SK-N-SH treated with all-trans-retinoic acid at 6 μM for 48 hours (cell line): ENCODE results near the gene CD300A.

Experiments
- ARNTL ChIP-seq: fragments of 450-650 bp; formaldehyde crosslinking; IDR thresholded peaks from 2 replicates; pipeline ENCODE4 v1.5.0; 2020; ENCODE audit warnings: low read depth, mild to moderate bottlenecking, moderate library complexity, borderline replicate concordance
- CSDC2 ChIP-seq: fragments of 250-450 bp; sonication (Bioruptor Pico); IDR thresholded peaks from 2 replicates; pipeline ENCODE4 v1.5.0; 2020; ENCODE audit warnings: mild to moderate bottlenecking, moderate library complexity
- GLIS3 ChIP-seq: fragments of 250-450 bp; sonication (Bioruptor Pico); IDR thresholded peaks from 2 replicates; pipeline ENCODE4 v1.5.0; 2020; ENCODE audit warnings: mild to moderate bottlenecking, moderate library complexity
- OSR1 ChIP-seq: fragments of 250-450 bp; sonication (Bioruptor Pico); IDR thresholded peaks from 2 replicates; pipeline ENCODE4 v1.8.0; 2022; ENCODE audit warnings: moderate library complexity, mild to moderate bottlenecking, inconsistent platforms
- TCF4 ChIP-seq: fragments of 250-450 bp; sonication (Bioruptor Pico); IDR thresholded peaks from 2 replicates; pipeline ENCODE4 v1.8.0; 2021; ENCODE audit warnings: mild to moderate bottlenecking, moderate library complexity, borderline replicate concordance
- TOX ChIP-seq: fragments of 250-450 bp; sonication (Bioruptor Pico); IDR thresholded peaks from 2 replicates; pipeline ENCODE4 v1.8.0; 2021; ENCODE audit warnings: mild to moderate bottlenecking, moderate library complexity, borderline replicate concordance
- ZC3H10 ChIP-seq: fragments of 250-450 bp; sonication (Bioruptor Pico); IDR thresholded peaks from 2 replicates; pipeline ENCODE4 v1.5.1; 2021; ENCODE audit warnings: mild to moderate bottlenecking, moderate library complexity
- ZNF565 ChIP-seq: fragments of 450-650 bp; formaldehyde crosslinking; conservative IDR thresholded peaks from 2 replicates; pipeline ENCODE4 v1.5.0; 2020; ENCODE audit warnings: low read depth, mild to moderate bottlenecking, moderate library complexity
- TF ChIP-seq, protein P1 (sequence below): fragments of 250-450 bp; sonication (Bioruptor Pico); IDR thresholded peaks from 2 replicates; pipeline ENCODE4 v1.8.0; 2020; ENCODE audit warnings: mild to moderate bottlenecking, moderate library complexity, borderline replicate concordance
- TF ChIP-seq, protein P2 (sequence below): fragments of 250-450 bp; sonication (Bioruptor Pico); IDR thresholded peaks from 2 replicates; pipeline ENCODE4 v1.5.0; 2020; ENCODE audit warnings: mild to moderate bottlenecking, moderate library complexity
- TF ChIP-seq, protein P3 (sequence below): fragments of 250-450 bp; sonication (Bioruptor Pico); IDR thresholded peaks from 2 replicates; pipeline ENCODE4 v1.5.1; 2020; ENCODE audit warnings: low read depth, mild to moderate bottlenecking, moderate library complexity

DNA sequence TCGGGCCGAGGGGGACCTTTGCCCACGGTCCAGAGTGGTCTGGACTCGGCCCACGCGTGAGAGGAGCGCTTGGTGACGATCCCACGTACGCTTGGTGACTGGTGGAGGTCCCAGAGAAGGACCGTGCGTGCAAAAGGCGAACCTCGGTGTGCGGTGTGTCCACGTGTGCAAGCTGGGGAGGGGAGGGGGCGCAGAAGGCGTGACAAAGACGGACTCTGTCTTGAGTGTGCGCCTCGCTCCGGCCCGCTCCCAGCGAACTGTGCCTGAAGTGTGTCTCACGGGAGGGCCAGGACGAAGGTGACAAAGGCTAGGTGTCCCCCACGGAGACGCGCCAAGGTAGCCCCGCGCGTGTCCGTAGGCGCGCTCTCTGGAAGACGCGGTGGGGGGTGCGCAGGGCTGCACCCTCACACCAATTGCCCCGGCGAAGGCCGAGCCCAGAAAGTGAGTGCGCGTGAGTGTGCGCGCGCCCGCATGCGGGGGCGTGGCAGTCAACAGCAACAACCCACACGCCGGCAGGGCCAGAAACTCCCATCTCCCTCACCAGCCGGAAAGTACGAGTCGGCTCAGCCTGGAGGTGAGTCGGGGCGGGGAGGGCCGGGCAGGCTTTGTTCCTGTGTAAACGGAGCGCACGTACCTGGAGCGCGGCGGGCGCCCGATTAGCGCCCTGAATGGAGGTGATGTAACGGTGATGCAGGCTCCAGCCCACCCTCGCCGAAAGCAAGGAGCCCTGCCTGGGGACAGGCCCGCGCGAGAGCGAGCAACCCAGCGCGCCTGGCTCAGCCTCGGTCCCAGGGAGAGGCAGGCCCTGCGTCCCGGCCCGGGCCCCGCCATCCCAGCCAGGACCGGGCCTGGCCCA lies 34.6 kb upstream of the CD300A start, which contains the start of gene GPRC5C:
- TF ChIP-seq TOX (CRISPR knock-in tag): no peak
- TF ChIP-seq, protein P1, sequence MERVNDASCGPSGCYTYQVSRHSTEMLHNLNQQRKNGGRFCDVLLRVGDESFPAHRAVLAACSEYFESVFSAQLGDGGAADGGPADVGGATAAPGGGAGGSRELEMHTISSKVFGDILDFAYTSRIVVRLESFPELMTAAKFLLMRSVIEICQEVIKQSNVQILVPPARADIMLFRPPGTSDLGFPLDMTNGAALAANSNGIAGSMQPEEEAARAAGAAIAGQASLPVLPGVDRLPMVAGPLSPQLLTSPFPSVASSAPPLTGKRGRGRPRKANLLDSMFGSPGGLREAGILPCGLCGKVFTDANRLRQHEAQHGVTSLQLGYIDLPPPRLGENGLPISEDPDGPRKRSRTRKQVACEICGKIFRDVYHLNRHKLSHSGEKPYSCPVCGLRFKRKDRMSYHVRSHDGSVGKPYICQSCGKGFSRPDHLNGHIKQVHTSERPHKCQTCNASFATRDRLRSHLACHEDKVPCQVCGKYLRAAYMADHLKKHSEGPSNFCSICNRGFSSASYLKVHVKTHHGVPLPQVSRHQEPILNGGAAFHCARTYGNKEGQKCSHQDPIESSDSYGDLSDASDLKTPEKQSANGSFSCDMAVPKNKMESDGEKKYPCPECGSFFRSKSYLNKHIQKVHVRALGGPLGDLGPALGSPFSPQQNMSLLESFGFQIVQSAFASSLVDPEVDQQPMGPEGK (CRISPR knock-in tag): no peak
- TF ChIP-seq OSR1 (CRISPR knock-in tag): no peak
- no peak for TF ChIP-seq ZC3H10 (CRISPR knock-in tag)
- no peak for TF ChIP-seq CSDC2 (CRISPR knock-in tag)
- TF ChIP-seq, protein P2, sequence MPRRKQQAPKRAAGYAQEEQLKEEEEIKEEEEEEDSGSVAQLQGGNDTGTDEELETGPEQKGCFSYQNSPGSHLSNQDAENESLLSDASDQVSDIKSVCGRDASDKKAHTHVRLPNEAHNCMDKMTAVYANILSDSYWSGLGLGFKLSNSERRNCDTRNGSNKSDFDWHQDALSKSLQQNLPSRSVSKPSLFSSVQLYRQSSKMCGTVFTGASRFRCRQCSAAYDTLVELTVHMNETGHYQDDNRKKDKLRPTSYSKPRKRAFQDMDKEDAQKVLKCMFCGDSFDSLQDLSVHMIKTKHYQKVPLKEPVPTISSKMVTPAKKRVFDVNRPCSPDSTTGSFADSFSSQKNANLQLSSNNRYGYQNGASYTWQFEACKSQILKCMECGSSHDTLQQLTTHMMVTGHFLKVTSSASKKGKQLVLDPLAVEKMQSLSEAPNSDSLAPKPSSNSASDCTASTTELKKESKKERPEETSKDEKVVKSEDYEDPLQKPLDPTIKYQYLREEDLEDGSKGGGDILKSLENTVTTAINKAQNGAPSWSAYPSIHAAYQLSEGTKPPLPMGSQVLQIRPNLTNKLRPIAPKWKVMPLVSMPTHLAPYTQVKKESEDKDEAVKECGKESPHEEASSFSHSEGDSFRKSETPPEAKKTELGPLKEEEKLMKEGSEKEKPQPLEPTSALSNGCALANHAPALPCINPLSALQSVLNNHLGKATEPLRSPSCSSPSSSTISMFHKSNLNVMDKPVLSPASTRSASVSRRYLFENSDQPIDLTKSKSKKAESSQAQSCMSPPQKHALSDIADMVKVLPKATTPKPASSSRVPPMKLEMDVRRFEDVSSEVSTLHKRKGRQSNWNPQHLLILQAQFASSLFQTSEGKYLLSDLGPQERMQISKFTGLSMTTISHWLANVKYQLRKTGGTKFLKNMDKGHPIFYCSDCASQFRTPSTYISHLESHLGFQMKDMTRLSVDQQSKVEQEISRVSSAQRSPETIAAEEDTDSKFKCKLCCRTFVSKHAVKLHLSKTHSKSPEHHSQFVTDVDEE (CRISPR knock-in tag): no peak
- no peak for TF ChIP-seq ARNTL (CRISPR knock-in tag)
- no peak for TF ChIP-seq GLIS3 (CRISPR knock-in tag)
- TF ChIP-seq TCF4: no peak
- TF ChIP-seq, protein P3, sequence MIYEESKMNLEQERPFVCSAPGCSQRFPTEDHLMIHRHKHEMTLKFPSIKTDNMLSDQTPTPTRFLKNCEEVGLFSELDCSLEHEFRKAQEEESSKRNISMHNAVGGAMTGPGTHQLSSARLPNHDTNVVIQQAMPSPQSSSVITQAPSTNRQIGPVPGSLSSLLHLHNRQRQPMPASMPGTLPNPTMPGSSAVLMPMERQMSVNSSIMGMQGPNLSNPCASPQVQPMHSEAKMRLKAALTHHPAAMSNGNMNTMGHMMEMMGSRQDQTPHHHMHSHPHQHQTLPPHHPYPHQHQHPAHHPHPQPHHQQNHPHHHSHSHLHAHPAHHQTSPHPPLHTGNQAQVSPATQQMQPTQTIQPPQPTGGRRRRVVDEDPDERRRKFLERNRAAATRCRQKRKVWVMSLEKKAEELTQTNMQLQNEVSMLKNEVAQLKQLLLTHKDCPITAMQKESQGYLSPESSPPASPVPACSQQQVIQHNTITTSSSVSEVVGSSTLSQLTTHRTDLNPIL (CRISPR knock-in tag): no peak
- TF ChIP-seq ZNF565: no peak
